Measurements from ENCODE around the gene CDKN1C.

GRCh38 chr11:2835296-2835695, 50.3 kb downstream of the CDKN1C start:
- TF ChIP-seq, protein P1, sequence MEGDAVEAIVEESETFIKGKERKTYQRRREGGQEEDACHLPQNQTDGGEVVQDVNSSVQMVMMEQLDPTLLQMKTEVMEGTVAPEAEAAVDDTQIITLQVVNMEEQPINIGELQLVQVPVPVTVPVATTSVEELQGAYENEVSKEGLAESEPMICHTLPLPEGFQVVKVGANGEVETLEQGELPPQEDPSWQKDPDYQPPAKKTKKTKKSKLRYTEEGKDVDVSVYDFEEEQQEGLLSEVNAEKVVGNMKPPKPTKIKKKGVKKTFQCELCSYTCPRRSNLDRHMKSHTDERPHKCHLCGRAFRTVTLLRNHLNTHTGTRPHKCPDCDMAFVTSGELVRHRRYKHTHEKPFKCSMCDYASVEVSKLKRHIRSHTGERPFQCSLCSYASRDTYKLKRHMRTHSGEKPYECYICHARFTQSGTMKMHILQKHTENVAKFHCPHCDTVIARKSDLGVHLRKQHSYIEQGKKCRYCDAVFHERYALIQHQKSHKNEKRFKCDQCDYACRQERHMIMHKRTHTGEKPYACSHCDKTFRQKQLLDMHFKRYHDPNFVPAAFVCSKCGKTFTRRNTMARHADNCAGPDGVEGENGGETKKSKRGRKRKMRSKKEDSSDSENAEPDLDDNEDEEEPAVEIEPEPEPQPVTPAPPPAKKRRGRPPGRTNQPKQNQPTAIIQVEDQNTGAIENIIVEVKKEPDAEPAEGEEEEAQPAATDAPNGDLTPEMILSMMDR (tag by site-specific recombination; IDR thresholded peaks at IDR 0.05): no peak
- TF ChIP-seq HIC1 (tag by site-specific recombination; IDR thresholded peaks at IDR 0.05): no peak
- TF ChIP-seq PRDM10 (tag by site-specific recombination; IDR thresholded peaks at IDR 0.05): no peak
- TF ChIP-seq ZNF610 (tag by site-specific recombination; IDR thresholded peaks at IDR 0.05; ENCODE audit: borderline replicate concordance): no peak
- TF ChIP-seq FEZF1 (tag by site-specific recombination; IDR thresholded peaks at IDR 0.05): no peak
- no peak for TF ChIP-seq ZNF514 (tag by site-specific recombination; IDR thresholded peaks at IDR 0.05)
- TF ChIP-seq ZXDB (tag by site-specific recombination; IDR thresholded peaks at IDR 0.05): no peak
- TF ChIP-seq YY1 (tag by site-specific recombination; IDR thresholded peaks at IDR 0.05): no peak
- no peak for TF ChIP-seq ZNF23 (tag by site-specific recombination; IDR thresholded peaks at IDR 0.05; ENCODE audit: borderline replicate concordance)
- no peak for TF ChIP-seq ZNF791 (tag by site-specific recombination; IDR thresholded peaks at IDR 0.05)
- no peak for TF ChIP-seq ZNF2 (tag by site-specific recombination; IDR thresholded peaks at IDR 0.05)
- TF ChIP-seq ZNF394 (tag by site-specific recombination; IDR thresholded peaks at IDR 0.05; ENCODE audit: borderline replicate concordance): no peak
- TF ChIP-seq, protein P2, sequence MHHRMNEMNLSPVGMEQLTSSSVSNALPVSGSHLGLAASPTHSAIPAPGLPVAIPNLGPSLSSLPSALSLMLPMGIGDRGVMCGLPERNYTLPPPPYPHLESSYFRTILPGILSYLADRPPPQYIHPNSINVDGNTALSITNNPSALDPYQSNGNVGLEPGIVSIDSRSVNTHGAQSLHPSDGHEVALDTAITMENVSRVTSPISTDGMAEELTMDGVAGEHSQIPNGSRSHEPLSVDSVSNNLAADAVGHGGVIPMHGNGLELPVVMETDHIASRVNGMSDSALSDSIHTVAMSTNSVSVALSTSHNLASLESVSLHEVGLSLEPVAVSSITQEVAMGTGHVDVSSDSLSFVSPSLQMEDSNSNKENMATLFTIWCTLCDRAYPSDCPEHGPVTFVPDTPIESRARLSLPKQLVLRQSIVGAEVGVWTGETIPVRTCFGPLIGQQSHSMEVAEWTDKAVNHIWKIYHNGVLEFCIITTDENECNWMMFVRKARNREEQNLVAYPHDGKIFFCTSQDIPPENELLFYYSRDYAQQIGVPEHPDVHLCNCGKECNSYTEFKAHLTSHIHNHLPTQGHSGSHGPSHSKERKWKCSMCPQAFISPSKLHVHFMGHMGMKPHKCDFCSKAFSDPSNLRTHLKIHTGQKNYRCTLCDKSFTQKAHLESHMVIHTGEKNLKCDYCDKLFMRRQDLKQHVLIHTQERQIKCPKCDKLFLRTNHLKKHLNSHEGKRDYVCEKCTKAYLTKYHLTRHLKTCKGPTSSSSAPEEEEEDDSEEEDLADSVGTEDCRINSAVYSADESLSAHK (tag by site-specific recombination; IDR thresholded peaks at IDR 0.05): no peak
